NB4 (cell line): ENCODE data around the gene CWC22.

Source experiments
- POLR2A ChIP-seq: IDR thresholded peaks from 2 replicates; pipeline ENCODE4 v1.6.1; 2011; ENCODE audit warnings: mild to moderate bottlenecking; ENCODE audit not compliant: insufficient read length; ENCODE audit errors: extremely low read depth
- TF ChIP-seq, protein P1 (sequence below): IDR thresholded peaks from one replicate; pipeline ENCODE4 v1.5.1; 2012; ENCODE audit warnings: low read depth, low read length

DNA sequence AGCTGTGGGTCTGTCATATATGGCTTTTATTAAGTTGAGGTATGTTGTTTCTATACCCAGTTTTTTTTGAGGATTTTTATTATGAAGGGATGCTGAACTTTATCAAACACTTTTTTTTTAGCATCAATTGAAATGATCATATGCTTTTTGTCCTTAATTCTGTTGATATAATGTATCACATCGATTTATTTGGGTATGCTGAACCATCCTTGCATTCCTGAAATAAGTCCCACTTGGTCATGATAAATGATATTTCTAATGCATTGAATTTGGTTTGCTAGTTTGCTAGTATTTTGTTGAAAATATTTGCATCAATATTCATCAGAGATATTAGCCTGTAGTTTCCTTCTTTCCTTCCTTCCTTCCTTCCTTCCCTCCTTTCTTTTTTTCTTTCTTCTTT, 22.5 kb upstream of the CWC22 start:
- TF ChIP-seq POLR2A = no peak
- TF ChIP-seq, protein P1, sequence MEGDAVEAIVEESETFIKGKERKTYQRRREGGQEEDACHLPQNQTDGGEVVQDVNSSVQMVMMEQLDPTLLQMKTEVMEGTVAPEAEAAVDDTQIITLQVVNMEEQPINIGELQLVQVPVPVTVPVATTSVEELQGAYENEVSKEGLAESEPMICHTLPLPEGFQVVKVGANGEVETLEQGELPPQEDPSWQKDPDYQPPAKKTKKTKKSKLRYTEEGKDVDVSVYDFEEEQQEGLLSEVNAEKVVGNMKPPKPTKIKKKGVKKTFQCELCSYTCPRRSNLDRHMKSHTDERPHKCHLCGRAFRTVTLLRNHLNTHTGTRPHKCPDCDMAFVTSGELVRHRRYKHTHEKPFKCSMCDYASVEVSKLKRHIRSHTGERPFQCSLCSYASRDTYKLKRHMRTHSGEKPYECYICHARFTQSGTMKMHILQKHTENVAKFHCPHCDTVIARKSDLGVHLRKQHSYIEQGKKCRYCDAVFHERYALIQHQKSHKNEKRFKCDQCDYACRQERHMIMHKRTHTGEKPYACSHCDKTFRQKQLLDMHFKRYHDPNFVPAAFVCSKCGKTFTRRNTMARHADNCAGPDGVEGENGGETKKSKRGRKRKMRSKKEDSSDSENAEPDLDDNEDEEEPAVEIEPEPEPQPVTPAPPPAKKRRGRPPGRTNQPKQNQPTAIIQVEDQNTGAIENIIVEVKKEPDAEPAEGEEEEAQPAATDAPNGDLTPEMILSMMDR = no peak
